NCI-H748 (cell line): ENCODE data around the gene PLK4.
"Not testable (repeated sequence)": the region's sequence is repeated elsewhere in the genome, so short reads cannot be mapped to it uniquely, and the experiment has no call there.

Experiments used
- DNase-seq: peaks from one replicate; lab custom pipeline; 2025; ENCODE audit not compliant: unreplicated experiment; lab: John Stamatoyannopoulos, UW

PLK4 gene

GRCh38 chr4:127899682-127900081, 19.0 kb downstream of the PLK4 start:
- not testable (repeated sequence) for DNase-seq

- no peak for DNase-seq
These were observed 24.3 kb downstream of the PLK4 start for GRCh38 chr4:127905029-127905428.

- DNase-seq: no peak
These were observed 35.8 kb downstream of the PLK4 start for GRCh38 chr4:127916512-127916911.

- no peak for DNase-seq
These were observed 36.5 kb downstream of the PLK4 start for GRCh38 chr4:127917151-127917550.

GRCh38 chr4:127920521-127920920, 39.8 kb downstream of the PLK4 start:
- DNase-seq: no peak

GRCh38 chr4:127922226-127922625, 41.5 kb downstream of the PLK4 start:
- DNase-seq: no peak

- DNase-seq: not testable (repeated sequence)
These were observed 45.0 kb downstream of the PLK4 start for GRCh38 chr4:127925720-127926119.

GRCh38 chr4:127930175-127930574, 49.5 kb downstream of the PLK4 start:
- DNase-seq: no peak

- DNase-seq: not testable (repeated sequence)
These were observed 51.1 kb downstream of the PLK4 start for GRCh38 chr4:127931836-127932235.

- DNase-seq: no peak
These were observed 56.3 kb downstream of the PLK4 start for GRCh38 chr4:127936974-127937373.
